Ascending aorta (tissue), 2 donors: Measurements from ENCODE around the gene DYNLL2. TPM values are rescaled to one million over a fixed set of nuclear protein-coding genes. Genes with fewer than 3 reads are reported as not detected.
A peak's percentile ranks its signal among the peaks of the same experiment; 100 is the strongest.

Source experiments
- DNase-seq, 2 donors: peaks; one replicate each; pipeline ENCODE4 v3.0.0-alpha.2; 2019; ENCODE audit warnings: low spot score in 2 of 2
- H3K27ac ChIP-seq, 2 donors: fragments of 200-600 bp; sonication (generic); one replicate each; pipeline ENCODE4 v1.5.1; 2016 to 2017; ENCODE audit warnings: mild to moderate bottlenecking in 1 of 2
- H3K27me3 ChIP-seq: fragments of 200-600 bp; sonication (generic); one replicate; pipeline ENCODE4 v1.5.1; 2017
- H3K36me3 ChIP-seq, 2 donors: fragments of 200-600 bp; sonication (generic); one replicate each; pipeline ENCODE4 v1.5.1; 2016
- H3K4me1 ChIP-seq, 2 donors: fragments of 200-600 bp; sonication (generic); one replicate each; pipeline ENCODE4 v1.5.1; 2016 to 2017; ENCODE audit warnings: mild to moderate bottlenecking in 1 of 2
- H3K4me3 ChIP-seq, 2 donors: fragments of 200-600 bp; sonication (generic); one replicate each; pipeline ENCODE4 v1.5.1; 2016 to 2017; ENCODE audit warnings: mild to moderate bottlenecking in 1 of 2
- H3K9me3 ChIP-seq, 2 donors: fragments of 200-600 bp; sonication (generic); one replicate each; pipeline ENCODE4 v1.5.1; 2016
- intact Hi-C: fragments of 100-400 bp; cut with DNase I; formaldehyde crosslinking; loops from one replicate; pipeline ENCODE4 v1.15.1; 2023
- total RNA-seq: library from RNA; depleted of rRNA; stranded (reverse); fragments of >200 nt; gene quantifications from one replicate; pipeline ENCODE4 v1.1.0, GENCODE V29; 2016
- TF ChIP-seq, protein P1 (sequence below), 3 experiments: fragments of 200-600 bp in 2 of 3; fragments of 450-650 bp in 1 of 3; sonication (generic) in 2 of 3; IDR thresholded peaks; one replicate each; pipeline ENCODE4 v1.5.1; 2016 to 2019; ENCODE audit warnings: antibody characterized with exemption in 3 of 3, mild to moderate bottlenecking in 1 of 3, moderate library complexity in 1 of 3

Gene DYNLL2
- total RNA-seq, 1 donor from 2014 or later: 15.3 TPM

DNA sequence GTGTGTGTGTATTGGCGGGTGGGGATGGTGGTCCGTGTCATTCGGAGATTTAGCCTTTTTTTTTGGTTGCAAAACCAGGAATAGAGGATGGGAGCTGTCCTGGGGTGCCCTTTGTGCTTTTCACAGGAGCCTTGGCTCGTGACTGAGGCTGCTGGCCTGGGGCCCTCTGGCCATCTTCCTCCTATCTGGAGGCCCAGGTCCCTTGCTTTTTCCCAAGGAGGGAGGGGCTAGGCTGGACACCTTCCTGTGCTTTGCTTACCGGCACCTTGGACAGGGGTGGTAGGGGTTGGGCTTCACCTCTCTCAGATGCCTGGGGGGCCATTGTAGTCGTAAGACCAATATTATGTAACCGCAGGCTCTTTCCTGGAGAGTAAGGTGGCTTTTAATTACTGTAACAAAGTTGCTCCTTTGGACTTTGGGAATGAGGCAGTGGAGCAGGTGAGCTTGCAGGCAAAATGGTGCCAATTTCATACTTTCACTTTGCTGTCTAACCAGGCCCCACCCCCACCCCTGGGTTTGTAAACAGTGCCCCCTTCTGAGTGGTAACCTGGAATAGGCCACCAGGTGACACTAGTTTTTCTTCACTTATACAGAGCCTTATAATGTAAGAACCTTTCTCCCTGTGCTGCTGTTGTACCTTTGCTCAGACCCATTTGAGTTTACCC is 1.2 kb downstream of the DYNLL2 start:
- intact Hi-C loops: loop anchor here (5.0 to 10.0 kb wide), 6 partner anchors 97 to 1110 kb away; partner anchors contain the start of genes AKAP1, MRPS23, MSI2 and SCPEP1
- Histone ChIP-seq H3K27me3 (no peaks in the 10 kb centered on the region), H3K9me3 (no peaks in the 10 kb centered on the region), H3K27ac (peak overlapping the region; percentile 90 to 92), H3K4me1 (peaks cover 6 to 27% of the 10 kb centered on the region in 2 donors), H3K36me3 (peaks cover 22 to 25% of the 10 kb centered on the region in 2 donors), H3K4me3 (peak overlapping the region; percentile 66 to 76)
- DNase-seq: no peak
- TF ChIP-seq, protein P1, sequence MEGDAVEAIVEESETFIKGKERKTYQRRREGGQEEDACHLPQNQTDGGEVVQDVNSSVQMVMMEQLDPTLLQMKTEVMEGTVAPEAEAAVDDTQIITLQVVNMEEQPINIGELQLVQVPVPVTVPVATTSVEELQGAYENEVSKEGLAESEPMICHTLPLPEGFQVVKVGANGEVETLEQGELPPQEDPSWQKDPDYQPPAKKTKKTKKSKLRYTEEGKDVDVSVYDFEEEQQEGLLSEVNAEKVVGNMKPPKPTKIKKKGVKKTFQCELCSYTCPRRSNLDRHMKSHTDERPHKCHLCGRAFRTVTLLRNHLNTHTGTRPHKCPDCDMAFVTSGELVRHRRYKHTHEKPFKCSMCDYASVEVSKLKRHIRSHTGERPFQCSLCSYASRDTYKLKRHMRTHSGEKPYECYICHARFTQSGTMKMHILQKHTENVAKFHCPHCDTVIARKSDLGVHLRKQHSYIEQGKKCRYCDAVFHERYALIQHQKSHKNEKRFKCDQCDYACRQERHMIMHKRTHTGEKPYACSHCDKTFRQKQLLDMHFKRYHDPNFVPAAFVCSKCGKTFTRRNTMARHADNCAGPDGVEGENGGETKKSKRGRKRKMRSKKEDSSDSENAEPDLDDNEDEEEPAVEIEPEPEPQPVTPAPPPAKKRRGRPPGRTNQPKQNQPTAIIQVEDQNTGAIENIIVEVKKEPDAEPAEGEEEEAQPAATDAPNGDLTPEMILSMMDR (IDR thresholded peaks at IDR 0.05): no peak

DNA sequence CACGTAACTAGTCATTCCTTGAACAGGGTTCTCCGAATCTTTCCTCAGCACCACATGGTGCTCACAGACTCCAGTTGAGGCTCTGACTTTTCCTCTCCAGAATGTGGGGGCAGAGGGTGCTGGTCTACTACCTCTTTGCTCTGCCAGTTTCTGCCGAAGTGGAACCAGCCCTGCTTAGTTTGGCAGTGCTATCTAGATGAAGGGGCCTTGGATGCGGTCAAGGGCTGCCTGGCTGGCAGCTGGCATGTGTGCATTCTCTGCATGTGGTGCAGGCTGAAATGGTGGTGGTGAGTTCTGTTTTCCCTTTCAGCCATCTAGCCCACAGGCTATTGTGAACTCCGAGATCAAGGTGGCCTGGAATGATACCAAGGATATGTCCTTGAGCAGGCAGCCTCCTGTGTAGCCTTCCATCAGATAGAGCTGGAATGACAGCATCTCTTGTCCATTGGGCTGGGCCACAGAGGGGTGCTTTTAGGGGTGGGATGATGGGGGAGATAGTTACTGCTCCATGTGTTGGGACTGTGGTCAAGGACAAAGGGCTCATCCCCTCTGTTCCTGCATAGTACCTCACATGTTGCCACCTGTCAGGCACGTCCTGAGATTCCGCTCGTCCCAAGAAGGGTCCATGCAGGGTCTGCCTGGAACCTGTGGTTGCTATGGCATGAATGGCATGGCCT is 2.0 kb downstream of the DYNLL2 start:
- DNase-seq: no peak
- TF ChIP-seq, protein P1 (IDR thresholded peaks at IDR 0.05): no peak
- Histone ChIP-seq H3K27me3 (no peaks in the 10 kb centered on the region), H3K9me3 (no peaks in the 10 kb centered on the region), H3K27ac (peak overlapping the region; percentile 42 to 90), H3K36me3 (peaks cover 30 to 31% of the 10 kb centered on the region in 2 donors), H3K4me3 (peak overlapping the region; percentile 66 to 76), H3K4me1 (peaks cover 6 to 27% of the 10 kb centered on the region in 2 donors)
- intact Hi-C loops: loop anchor here (10.0 kb wide), 2 partner anchors 1000 to 1110 kb away; partner anchors contain the start of genes AKAP1 and SCPEP1

DNA sequence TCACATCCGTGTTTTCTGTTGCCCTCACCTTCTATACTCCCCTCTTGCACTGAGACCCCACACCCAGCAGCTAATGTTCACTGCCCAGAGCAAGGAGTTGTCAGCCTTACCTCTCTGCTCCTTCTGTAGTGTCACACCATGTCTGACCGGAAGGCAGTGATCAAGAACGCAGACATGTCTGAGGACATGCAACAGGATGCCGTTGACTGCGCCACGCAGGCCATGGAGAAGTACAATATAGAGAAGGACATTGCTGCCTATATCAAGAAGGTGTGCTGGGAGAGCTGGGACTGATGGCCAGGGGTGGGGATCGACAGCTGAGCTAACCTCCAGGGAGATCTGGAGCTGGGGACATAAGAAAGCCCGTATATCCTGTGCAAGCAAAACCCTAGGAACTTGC is 3.7 kb downstream of the DYNLL2 start:
- Histone ChIP-seq H3K36me3 (peaks cover 46 to 47% of the 10 kb centered on the region in 2 donors), H3K27me3 (no peaks in the 10 kb centered on the region), H3K4me1 (peaks cover 6 to 29% of the 10 kb centered on the region in 2 donors), H3K27ac (no peak overlapping the region), H3K9me3 (no peaks in the 10 kb centered on the region), H3K4me3 (no peak overlapping the region)
- TF ChIP-seq, protein P1 (IDR thresholded peaks at IDR 0.05): no peak
- intact Hi-C loops: loop anchor here (10.0 kb wide), 2 partner anchors 1002 to 1112 kb away; partner anchors contain the start of genes AKAP1 and SCPEP1
- DNase-seq: no peak

DNA sequence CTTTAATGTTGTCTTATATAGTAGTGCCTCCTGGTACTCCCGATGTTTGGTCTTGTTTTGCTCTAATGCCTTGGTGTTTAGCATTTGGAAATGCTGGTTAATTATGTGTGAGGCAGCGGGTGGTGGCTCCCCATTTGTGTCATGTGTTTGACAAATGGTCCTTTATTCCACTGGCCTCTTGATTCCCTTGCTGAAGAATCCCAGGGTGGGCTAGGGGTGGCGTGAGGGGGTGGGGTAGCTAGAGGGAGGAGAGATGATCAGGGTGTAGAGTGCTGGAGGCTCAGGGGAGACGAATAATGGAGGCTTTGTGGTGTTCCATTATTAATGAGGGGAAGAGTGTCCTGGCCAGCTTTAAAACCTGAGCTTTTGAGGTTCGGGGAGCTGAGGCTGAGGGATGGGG is 5.4 kb downstream of the DYNLL2 start:
- Histone ChIP-seq H3K4me3 (no peak overlapping the region), H3K4me1 (peaks cover 6 to 26% of the 10 kb centered on the region in 2 donors), H3K36me3 (peaks cover 61 to 63% of the 10 kb centered on the region in 2 donors), H3K27ac (no peak overlapping the region), H3K27me3 (no peaks in the 10 kb centered on the region), H3K9me3 (no peaks in the 10 kb centered on the region)
- intact Hi-C loops: loop anchor here (10.0 kb wide), 2 partner anchors 1004 to 1114 kb away; partner anchors contain the start of genes AKAP1 and SCPEP1
- no peak for DNase-seq
- TF ChIP-seq, protein P1 (IDR thresholded peaks at IDR 0.05): no peak

DNA sequence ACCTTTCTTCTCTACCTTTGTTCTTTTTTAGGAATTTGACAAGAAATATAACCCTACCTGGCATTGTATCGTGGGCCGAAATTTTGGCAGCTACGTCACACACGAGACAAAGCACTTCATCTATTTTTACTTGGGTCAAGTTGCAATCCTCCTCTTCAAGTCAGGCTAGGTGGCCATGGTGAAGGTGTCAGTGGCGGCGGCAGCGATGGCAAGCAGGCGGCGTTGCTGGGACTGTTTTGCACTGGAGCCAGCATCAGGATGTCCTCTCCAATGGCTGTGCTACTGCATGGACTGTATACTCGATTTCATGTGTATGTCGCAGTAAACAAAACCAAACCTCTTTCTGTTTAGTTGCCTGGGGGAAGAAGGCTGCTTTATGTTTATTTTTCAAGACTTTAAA is 5.9 kb downstream of the DYNLL2 start:
- H3K4me1 ChIP-seq: peaks cover 6 to 26% of the 10 kb centered on the region in 2 donors
- H3K27me3 ChIP-seq: no peaks in the 10 kb centered on the region
- DNase-seq: no peak
- no peak overlapping the region for H3K4me3 ChIP-seq
- intact Hi-C loops: loop anchor here (10.0 kb wide), 2 partner anchors 1004 to 1114 kb away; partner anchors contain the start of genes AKAP1 and SCPEP1
- H3K9me3 ChIP-seq: no peaks in the 10 kb centered on the region
- H3K27ac ChIP-seq: no peak overlapping the region
- TF ChIP-seq, protein P1 (IDR thresholded peaks at IDR 0.05): no peak
- H3K36me3 ChIP-seq: peaks cover 64 to 67% of the 10 kb centered on the region in 2 donors
